GM19463 (cell line): ENCODE results near the gene CTCF.

Source experiments
- ATAC-seq: cut with Tn5 transposase; IDR thresholded peaks from one replicate; pipeline ENCODE4 v1.9.1; 2021; ENCODE audit warnings: mild to moderate bottlenecking, moderate library complexity; ENCODE audit not compliant: unreplicated experiment

CTCF gene

DNA sequence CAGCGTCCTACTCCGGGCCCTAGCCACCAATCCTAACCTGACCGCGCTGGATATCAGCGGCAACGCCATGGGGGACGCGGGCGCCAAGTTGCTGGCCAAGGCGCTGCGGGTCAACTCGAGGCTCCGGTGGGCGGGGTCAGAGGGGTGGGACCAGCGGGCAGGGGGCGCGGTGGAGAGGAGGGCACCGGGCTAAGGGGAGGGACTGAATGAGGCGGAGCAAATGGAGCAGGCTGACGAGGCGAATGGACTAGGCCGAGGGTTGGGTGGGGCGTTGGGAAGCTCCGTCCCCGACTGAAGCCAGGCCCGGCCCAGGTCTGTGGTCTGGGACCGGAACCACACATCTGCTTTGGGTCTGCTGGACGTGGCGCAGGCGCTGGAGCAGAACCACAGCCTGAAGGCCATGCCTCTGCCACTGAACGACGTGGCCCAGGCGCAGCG lies 87.2 kb downstream of the CTCF start:
- ATAC-seq: no peak

DNA sequence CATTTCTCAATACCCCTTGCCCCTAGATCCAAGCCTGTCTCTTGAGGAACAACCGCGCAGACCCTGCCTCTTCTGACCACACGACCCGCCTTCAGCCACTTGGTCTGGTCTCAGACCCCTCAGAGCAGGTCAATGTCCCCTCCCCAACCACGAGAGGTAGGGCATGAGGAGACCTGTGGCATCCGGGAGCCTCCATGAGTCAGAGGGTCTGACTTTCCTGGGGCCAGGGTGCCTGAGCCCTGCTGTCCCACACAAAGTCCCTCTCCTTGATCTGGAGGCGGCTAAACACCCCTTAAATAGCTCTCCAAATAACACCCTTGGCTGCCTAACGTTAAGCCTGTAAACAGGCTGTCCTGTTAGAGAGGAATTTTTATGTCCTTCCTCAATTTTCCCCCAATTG lies 87.7 kb downstream of the CTCF start:
- ATAC-seq: no peak

DNA sequence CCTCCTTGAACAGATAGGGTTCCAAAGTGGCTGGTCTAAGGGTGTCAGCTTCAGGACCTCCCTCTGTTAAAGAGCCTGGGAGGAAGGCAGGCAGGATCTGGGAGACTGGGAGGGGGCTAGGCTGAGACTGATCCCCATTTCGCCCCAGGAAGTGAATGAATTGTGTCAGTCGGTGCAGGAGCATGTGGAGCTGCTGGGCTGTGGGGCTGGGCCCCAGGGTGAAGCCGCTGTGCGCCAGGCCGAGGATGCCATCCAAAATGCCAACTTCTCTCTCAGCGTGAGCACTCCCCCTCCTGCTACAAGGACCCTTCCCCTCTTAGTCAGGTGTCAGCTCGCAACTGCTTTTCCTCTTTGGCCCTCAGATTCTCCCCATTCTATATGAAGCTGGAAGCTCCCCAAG lies 88.7 kb downstream of the CTCF start:
- ATAC-seq: no peak

DNA sequence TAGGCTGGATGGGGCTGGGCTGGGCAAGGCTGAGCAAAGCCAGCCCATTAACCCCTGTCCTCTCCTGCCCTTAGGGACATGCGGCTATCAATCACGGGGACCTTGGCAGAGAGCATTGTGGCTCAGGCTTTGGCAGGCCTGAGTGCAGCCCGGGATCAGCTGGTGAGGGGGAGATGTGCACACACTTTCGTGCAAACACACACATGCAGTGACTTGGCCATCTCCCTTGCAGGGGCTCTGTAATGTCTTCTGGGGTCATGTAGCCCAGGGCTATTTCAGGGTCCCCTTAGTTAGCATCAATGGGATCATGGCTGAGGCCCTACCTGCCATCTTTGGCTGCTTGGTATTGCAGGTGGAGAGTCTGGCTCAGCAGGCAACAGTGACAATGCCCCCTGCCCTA lies 89.5 kb downstream of the CTCF start:
- ATAC-seq: no peak

DNA sequence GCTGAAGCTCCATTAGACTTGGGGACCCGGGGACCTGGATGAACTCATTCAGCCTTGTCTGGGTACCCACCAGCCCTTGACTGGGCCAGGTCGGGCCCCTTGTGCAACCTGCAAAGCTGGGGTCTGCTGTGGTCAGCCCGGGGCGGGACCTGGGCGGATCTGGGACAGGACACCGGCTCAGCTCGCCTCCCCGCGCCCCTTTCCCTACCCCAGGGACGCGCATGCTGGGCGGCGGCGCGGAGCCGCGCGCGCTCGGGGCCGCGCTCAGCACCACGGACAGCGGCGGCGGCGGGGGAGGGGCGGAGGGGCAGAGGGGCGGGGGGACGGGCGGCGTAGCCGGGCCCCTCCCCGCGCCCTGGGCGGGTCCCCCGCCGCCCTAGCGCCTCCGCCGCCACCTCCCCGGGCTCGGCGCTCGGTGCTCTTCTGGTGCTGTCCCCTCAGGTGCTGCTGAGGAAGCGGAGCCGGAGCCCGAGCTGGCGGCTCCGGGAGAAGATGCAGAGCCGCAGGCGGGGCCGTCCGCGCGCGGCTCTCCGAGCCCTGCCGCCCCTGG lies 90.3 kb downstream of the CTCF start:
- ATAC-seq: no peak

DNA sequence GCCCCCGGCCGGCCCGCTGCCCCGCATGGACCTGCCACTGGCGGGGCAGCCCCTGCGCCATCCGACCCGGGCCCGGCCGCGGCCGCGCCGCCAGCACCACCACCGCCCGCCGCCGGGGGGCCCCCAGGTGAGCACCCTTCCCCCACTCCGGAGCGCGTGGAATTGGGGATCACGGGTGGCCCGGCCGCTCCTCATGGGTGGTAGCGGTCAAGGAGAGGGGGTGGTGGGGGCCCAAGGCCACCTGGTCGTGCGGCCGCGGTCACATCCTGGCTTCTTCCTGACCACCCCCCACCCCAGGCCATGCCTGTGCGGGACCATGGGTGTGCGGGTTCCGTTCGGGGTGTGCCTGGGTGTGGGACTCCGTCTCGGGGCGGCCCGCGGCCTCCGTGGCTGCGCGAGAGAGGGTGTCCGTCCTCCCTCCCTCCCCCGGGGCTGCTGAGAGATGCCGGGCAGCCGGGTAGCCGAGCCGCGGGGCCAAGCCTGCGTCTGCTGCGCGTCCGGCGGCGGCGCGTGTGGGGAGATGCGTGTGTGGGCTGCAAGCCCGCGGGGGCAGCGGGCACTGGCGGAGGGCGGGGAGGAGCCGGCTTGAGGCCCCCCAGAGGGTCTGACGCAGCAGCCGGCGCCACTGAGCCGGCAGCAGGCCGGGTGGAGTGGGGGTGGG lies 90.9 kb downstream of the CTCF start:
- ATAC-seq: no peak

DNA sequence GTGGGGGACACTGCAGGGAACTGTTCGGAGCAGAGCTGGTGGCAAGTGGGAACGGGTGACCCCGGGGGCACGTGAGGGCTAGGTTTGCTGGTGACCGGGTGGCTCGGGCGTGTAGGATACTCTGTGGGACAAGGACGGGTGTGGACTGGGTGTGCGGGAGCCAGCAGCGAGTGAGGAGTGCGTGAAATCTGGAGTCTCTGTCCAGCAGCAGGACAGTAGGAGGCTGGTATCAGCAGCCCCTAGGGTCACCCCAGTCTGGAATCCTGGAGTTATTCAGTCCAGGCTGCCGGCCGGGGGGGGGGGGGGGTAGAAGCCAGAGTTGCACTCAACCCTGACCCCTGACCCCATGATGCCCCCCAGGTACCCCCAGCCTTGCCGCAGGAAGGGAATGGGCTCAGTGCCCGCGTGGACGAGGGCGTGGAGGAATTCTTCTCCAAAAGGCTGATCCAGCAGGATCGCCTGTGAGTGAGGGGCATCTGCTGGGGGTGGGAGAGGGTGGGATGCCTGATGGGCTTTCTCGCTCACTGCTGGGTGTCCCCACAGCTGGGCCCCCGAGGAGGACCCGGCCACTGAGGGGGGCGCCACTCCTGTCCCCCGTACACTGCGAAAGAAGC lies 91.6 kb downstream of the CTCF start:
- ATAC-seq: no peak

DNA sequence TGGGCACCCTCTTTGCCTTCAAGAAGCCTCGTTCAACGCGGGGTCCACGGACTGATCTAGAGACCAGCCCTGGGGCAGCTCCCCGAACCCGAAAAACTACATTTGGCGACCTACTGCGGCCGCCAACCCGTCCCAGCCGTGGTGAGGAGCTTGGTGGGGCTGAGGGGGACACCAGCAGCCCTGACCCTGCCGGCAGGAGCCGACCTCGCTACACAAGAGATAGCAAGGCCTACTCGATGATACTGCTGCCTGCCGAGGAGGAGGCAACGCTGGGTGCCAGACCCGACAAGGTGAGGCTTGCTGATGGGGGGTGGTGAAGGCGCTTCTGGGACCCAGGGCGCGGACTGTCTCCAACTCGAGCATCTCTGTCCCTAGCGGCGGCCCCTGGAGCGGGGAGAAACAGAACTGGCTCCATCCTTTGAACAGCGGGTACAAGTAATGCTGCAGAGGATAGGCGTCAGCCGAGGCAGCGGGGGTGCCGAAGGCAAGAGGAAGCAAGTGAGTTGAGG lies 92.1 kb downstream of the CTCF start:
- ATAC-seq: no peak

DNA sequence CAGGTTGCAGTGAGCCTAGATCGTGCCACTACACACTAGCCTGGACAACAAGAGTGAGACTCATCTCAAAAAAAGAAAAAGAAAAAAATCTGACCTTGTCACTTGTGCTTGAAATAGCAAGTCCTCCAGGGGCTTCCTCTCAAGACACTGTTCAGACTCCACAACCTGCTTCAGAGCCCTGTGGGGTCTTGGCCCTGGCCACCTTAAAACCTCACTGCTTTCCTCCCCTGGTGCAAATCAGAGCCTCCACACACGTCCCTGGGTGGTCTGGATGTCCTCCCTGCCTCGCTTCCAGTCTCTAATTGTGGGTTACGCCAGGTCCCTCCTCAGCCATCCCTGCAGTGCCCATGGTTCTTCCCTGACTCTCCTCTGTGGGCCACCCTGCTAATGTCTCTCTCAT lies 93.0 kb downstream of the CTCF start:
- no peak for ATAC-seq

DNA sequence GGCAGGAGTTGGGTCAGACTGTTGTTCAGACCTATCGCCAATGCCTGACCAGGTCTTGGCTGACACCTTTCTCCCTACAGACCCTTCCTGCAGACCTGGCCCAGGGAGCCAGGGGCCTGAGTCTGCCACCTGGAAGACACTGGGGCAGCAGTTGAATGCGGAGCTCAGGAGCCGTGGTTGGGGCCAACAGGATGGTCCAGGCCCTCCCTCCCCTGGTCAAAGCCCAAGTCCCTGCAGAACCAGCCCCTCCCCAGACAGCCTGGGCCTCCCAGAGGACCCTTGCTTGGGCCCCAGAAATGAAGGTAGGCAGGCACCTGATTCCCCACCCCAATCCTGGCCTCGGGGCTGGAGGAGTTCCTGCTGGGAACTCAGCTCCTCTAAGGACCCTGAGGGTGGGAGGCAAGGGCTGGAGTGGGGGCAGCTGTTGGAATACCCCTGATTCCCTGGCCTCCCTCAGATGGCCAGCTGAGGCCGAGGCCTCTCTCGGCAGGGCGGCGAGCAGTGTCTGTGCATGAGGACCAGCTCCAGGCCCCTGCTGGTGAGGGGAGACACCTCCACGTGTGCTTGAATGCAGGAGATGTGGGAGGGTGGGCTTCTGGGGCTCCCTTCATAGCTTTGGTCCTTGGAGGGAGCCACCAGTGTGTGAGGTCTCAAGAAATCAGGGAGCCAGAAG lies 94.2 kb downstream of the CTCF start:
- no peak for ATAC-seq

DNA sequence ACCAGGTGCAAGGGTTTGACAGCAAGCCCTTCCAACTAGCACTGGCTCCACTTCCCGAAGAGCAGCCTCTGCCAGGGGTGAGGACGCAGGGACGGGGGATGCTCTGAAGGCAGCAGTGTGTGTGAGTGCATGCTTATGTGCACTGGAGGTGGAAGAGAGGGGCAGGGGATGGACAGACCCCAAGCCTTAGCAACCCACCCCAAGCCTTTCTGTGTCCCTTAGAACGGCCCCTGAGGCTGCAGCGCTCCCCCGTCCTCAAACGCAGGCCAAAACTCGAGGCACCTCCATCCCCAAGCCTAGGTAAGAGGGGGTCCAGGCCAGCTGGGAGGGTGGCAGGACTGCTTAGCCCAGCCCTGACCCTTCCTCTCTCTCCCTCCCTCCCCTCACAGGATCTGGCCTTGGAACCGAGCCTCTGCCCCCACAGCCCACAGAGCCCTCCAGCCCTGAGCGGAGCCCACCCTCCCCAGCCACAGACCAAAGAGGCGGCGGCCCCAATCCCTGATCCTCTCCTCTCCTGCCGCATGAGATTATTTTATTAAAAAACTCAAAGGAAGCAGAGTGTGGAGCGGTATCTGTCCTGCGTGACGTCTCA lies 94.8 kb downstream of the CTCF start:
- no peak for ATAC-seq

DNA sequence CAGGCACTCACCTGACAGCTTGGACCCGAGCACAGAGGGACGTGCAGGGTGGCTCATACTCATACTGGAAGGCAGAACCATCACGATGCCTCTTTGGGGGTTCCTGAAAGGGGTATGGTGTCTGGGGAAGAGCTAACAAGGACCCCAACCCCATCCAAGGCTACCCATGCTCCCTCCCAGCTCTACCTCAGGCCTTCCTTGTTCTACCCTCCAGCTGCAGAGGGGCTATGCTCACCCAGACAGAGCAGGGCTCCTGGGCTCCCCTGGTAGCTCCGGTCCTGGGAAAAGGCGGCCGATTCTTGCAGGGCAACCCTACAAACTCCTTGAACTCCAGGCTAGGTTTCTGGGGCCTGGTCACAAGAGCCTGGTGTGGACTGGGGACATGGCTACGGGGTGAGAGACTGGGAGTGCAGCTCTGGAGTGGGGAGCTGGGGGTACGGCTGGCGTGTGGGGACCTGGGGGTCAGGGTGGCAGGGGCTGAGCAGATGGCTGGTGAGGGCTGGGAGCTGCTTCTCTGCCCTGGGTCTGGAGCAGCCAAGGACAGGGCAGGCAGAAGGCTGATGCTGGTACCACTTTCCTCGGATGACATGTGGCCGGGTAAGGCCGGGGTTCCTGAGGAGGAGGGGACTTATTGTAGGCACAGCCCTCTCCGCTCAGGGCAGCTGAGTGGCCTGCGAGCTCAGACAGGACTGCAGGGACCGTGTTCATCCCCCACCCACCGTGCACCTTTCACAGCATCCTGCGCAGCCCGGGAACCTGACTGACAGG lies 95.6 kb downstream of the CTCF start:
- ATAC-seq: no peak

DNA sequence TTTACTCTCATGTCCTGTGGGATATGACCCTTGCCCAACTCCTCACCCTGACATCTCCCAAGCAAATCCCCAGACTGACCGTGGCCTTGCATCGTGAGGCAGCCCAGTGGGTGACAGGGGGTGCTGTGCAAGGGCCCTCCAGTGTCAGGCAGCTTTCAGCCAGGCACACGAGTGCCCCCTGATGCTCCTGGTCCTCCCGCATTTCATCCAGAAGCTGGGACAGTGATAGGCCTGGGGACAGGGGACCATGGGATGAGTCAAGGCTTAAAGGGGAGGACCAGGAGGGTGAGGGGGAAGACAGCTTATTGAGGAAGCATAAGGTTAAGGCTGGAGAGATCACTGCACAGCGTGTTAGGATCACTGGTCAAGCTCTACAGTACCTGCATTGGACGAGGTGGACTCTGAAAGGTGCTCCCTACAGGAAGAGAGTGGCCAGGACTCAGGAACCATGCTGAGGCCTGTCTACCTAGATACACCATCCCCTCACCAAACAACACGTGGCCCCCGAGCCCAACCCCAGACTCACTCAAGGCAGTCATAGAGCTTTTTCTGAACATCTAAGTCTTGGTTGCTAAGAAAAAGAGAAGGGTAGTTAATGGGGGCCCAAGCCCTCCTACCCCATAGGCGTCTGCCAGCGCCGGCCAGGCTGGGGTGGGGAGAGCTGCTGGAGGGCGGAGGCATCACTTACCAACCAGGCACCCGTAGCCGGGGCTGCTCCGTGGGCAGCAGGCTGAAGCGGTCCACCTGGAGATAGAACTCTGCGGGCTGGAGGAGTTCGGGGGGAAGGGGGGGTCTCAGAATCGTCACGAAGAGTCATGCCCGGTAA lies 96.7 kb downstream of the CTCF start:
- ATAC-seq: no peak

DNA sequence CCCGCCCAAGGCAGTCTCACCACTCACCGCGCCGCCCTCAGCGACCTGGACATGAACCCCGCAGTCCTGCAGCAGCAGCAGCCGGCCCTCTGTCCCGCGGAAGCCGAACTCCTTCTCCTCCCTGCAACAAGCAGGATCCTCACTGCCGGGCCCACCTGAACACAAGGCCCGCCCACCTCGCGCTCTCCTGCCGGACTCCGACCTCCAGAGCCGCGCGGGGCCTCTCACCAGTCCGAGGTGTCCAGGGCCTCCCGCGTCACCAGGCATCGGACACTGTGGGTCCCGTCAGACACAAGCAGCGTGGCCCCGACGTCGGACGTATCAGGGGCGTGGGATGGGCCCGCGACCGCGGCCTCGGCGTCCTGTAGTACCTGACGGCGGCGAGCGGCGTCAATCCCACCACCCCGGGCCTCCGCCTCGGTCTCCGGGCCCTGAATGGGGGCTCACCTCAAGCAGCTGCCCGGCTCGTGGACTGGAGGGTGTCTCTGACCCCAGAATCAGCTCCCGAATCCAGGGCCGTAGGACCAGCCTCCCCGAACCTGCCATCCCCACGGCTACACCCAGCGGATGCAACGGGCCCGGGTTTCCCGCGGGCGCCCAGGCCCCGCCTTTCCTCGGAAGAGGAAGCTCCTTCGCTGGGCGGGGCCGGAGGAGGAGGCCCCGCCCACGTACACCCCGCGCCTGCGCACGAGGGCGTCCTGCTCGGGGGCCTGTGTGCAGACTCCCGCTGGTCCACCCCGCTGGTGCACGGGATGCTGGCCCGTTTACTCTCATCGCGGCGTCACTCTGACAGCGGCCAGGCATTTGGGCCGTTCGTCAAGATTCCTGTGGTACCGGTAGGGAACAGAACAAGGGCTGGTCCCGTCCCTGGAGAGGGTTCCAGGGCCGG lies 97.6 kb downstream of the CTCF start, which contains the start of gene ACD:
Gene ACD, minus strand, starts transcription at position 586 of the 889 bp plus-strand sequence. Its CDS starts 40 bp downstream, at position 546.
- ATAC-seq: peak; percentile 57

DNA sequence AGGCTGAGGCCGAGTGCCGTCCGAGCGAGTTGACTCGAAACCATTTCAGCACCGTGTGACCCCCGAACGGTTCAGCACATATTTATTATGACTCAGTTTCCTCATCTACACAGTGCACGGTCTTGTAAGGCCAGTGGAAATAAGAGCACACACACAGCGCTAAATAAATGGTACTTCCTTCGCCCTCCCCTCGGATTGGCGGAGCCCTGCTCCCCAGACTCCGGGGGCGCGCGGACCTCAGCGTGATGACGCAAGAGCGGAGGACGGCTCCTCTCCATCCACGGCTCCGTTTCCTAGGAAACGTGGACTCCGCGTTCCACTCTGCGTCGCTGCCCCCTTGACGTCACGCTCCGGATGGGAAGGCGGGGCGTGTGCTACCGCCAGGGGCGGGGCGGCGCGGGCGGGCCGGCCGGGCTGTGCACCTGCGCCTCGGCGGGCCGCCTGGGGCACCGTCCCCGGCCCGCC lies 98.3 kb downstream of the CTCF start, which contains the start of gene PARD6A:
Gene PARD6A, plus strand, starts transcription at position 397 of the 465 bp plus-strand sequence. CDS start 79 bp downstream, outside the sequence.
- peak; percentile 82 for ATAC-seq

DNA sequence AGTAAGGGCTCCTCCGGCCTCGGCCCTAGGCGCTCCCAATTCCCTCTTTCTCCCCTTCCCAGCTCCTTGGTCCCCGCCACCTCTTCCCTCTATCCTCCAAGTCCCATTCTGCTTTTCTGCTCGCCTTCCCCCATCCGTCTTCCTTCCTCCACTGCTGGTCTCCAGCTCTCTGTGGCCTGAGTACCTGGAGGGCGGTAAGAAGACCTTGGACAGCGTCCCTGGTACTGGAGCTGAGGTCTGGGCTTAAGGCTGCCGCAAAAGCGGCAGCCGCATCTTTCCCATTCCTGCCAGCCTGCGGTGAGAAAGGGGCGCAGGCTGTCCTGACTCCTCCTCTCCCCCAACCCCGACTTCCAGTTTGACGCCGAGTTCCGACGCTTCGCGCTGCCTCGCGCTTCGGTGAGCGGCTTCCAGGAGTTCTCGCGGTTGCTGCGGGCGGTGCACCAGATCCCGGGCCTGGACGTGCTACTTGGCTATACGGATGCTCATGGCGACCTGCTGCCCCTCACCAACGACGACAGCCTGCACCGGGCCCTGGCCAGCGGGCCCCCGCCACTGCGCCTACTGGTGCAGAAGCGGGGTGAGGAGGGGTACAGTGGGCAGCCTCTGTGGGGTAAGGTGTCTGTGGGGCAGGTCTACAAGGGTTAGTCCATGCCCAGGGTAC lies 98.9 kb downstream of the CTCF start:
- ATAC-seq: peak; percentile 2

DNA sequence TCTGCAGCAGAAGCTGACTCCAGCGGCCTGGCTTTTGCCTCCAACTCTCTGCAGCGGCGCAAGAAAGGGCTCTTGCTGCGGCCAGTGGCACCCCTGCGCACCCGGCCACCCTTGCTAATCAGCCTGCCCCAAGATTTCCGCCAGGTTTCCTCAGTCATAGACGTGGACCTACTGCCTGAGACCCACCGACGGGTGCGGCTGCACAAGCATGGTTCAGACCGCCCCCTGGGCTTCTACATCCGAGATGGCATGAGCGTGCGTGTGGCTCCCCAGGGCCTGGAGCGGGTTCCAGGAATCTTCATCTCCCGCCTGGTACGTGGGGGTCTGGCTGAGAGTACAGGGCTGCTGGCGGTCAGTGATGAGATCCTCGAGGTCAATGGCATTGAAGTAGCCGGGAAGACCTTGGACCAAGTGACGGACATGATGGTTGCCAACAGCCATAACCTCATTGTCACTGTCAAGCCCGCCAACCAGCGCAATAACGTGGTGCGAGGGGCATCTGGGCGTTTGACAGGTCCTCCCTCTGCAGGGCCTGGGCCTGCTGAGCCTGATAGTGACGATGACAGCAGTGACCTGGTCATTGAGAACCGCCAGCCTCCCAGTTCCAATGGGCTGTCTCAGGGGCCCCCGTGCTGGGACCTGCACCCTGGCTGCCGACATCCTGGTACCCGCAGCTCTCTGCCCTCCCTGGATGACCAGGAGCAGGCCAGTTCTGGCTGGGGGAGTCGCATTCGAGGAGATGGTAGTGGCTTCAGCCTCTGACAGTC lies 99.7 kb downstream of the CTCF start:
- ATAC-seq: no peak
